Hepatic stellate cell (primary cell): Measurements from ENCODE around the gene RASD1.
A peak's percentile ranks its signal among the peaks of the same experiment; 100 is the strongest.
"Not testable (repeated sequence)": the region's sequence is repeated elsewhere in the genome, so short reads cannot be mapped to it uniquely, and the experiment has no call there.

Experiments used
- DNase-seq: peaks from one replicate; pipeline ENCODE4 v3.0.0; 2011; ENCODE audit warnings: low spot score

Gene RASD1

DNA sequence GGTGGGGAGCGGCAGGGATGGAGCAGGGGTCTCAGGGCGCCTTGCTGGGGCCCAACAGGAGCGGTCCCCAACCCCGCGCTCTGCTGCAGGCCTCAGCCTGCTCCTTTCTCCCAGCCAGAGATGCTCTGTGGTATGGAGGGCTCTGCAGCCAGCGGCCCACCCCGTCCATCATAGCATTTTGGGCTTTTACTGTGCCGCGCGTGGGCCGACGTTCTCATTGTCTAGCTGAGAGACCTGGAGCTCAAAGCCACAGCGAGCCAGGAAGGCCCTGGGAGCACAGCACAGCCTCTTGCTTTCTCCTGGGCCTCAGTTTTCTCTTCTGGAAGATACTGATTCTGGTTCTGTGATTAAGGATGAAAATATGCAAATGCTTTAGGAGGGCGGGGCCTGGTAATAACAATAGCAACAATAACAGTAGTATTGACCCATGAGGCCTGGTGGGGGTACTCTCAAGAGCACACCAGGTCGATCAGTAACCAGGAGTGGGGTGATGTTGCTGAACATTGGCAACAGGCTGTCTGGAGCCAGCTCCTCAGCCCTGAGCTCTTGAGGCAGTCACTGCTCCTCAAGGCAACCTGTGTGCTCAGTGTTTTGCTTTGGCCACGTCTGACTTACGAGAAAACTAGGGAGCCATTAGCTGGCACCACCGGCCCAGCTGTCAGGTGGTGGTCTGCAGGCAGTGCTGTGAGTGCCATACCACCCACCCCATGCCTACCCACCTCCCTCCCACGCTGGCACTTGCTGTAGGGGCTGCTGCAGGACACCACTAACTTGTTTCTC, 1.1 kb upstream of the RASD1 start:
- no peak for DNase-seq

DNA sequence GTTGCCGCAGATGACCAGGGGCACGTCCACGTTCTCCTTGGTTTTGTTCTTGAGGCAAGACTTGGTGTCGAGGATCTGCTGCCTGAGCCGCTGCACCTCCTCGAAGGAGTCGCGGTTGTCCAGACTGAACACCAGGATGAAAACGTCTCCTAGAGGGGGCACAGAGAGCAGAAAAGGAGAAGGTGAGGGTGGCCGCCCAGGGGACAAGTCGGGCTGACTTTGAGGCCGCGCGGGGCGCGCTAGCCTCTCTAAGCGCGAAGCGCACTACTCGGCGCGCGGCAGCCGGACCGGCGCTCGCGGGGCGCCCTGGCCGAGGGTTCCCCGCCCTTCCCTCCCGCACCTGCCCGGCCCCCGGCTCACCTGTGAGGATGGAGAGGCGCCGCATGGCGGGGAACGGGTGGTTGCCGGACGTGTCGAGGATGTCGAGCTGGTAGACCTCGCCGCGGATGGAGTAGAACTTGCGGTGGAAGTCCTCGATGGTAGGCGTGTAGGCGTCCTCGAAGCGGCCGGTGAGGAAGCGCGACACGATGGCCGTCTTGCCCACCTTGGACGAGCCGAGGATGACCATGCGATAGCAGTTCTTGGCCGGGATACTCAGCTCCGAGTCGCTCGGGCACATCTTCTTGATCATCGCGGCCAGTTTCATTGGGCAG, 533 bp downstream of the RASD1 start:
- no peak for DNase-seq

DNA sequence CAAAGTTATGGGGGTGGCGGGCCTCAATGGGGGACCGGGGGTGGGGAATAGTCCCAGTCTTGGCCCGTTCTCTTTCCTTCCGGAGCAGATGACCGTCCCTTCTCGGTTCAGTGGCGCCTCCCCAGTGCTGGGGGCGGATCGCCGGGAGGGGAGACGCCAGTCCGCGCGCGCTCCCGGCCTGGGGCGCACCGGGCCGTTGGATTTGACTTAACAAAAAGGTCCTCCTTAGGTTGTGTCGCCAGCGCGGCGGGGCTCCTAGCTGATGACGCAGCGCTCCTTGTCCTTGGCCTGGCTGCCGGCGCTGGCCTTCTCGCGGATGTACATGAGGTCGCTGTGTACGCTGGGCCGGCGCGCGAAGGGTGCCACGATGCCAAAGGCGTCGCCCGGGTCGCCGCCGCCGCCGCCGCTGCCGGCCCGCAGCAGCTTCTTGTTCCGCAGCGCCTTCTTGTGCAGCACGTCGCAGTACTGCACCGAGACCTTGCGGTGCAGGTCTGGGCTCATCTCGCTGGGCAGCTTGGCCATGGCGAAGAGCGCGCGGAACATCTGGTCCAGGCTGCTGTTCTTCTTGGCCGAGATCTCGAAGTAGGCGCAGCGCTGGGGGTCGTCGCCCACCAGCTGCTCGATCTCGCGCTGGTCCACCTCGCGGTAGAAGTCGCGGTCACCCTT, 1.2 kb downstream of the RASD1 start:
- peak; percentile 43 for DNase-seq

DNA sequence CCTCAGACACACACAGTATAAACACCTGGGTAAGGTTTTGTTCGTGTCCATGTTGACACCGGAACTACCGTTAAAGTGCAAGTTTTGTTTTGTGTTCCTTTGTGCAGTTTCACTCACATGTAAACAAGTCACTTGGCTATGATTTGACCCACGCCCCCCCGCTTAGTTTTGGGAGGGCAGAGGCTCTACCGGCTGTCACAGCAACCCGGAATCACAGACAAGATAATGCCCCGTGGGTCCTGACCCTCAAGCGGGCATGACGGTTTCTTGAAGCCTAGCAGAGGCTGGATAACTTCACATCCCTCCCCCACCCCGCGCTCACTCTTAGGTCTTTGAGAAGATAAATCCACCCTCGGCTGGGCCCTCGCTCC, 1.7 kb downstream of the RASD1 start:
- DNase-seq: no peak

DNA sequence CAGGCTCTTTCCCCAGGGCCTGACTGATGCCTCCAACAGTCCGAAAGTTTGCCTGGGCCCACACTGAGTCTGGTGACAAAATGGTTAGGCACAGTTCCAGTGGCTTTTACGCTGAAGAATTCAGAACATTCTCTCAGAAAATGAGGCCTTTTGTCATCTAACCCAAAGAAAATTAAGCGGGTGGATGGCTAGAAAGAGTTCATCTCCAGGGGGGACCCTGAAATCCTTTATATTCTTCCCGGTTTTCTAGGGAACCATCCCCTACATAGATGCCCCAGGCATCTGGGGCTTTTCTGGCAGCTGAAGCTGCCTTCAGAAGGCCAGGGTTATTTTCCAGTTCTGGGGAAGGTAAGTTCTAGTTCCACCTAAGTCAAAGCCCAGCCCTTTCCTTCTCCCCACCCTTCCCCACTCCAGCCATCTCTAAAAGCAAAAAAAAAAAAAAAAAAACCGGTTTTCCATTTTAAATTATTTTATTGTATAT, 2.2 kb downstream of the RASD1 start:
- no peak for DNase-seq

DNA sequence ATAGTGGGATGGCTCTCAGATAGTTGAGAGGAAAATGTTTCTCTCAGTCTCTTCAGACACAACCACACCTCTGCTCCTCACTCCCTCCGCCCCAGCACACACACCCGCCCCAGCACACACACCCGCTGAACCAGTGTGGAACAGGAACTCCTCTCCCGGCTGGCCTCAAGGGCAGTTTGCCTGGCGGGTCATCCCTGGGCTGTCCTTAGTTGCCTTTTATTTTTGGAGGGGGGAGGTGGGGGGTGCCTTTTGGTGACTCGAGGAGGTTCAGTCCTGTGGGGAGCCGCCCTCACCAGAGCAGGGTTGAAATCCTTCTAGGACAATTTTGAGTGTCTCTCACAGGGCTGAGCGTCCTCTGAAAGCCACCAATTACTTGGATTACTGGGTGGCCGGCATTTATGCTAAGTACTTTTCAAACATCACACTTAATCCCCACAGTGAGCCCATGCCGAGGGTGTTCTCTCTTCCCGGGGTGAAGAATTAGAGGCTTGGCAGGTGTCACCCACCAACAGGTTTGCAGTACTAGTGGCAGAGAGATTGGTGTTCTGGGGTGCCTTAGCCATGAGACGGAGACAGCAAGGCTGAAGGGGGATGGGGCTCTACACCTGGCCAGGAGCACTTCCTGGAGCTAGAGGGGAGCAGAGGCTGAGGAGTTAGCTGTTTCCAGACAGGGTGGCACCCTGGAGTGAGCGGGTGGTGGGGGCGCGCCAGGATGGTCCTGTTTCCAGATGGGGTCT, 2.8 kb downstream of the RASD1 start:
- no peak for DNase-seq

DNA sequence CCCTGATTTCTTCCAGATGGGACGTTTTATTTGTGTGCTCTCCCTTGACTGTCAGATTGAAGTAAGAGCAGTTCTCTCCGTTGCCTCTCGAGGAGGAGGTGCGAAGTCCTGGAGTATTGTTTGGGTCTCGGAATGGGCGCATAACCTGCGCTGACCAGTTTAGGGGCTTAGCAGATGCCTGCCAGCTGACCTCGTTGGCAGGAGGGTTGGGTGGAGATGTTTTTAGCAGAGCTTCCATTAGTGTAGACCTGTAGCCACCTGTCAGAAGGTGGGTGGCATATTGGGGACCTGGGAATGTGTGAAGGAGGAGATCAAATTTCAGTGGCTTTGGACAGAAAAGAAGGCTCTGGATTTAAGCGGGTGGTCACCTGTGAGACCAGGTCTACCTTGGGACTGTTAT, 3.6 kb downstream of the RASD1 start:
- DNase-seq: no peak

DNA sequence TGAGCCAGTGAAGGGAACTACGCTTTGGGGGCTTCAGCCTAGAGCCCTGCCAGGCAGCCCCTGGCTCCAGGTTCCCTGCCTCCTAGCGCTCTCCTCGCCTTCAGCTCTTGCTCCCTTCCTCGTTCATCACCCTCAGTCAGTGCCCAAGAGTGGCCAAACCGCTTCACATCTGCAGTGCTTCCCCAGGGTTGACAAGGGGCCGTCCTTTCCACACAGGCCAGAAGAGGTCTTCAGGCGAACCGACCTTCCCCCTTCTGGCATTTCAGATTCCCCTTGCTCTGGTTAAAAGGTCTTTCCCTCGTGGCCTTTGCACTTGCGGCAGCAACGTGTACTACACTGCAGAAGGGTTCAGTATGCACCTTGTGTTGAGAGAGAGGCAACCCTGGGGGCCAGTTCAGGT, 4.1 kb downstream of the RASD1 start:
- no peak for DNase-seq

DNA sequence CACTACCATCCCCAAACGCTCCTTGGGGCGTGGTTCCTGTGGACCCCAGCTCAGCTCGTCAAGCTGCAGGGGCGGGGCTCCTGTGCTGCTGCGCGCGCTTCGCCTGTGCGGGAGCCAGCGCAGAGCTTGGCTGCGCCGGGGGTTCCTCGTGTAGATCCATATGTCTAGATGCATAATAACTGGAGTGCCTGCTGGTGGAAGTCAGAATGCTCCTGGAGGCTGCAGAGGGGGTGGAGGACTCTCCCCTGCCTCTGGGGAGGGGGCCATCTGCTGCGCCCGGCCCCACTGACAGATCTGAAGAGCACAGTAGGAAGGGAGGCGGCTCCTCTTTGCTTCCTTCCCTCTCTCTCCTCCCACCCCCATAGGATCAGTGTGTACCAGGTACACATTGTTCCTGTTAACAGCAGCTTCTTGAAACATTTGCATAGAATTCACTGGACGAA, 4.6 kb downstream of the RASD1 start:
- no peak for DNase-seq

DNA sequence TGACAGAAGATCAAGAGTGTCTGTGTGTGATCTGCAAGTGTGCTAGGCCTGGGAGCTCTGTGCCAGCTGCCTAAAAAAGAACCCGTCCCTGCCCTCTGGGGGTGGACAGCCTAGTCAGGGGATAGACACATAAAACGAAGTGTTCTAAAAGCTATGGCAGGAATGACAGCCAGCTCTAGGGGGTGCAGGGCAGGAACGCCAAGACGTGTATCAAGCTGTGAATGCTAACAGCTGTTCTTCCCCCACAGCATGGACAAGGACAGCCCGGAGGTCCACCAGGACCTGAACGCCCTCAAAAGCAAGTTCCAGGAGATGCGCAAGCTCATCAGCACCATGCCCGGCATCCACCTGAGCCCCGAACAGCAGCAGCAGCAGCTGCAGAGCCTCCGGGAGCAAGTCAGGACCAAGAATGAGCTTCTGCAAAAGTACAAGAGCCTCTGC, 5.1 kb downstream of the RASD1 start:
- DNase-seq: no peak

DNA sequence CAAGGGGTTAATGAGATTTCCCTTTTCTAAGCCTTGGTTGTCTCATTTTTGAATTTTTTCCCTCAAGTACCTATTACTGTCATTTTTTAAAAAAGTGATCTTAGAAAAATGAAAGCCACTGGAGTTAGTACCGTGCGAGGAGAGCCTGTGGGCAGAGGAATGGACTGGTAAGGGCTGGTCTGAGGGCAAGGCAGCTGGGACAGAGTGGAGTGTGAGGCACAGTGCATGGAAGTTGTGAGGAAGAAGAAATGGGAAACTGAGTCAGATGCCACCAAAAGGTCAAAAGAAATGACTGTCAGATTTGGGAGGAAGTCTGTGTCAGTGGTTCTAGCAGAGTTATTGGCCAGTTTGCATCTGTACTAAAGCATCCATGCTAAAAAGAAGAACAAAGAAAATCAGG, 8.2 kb downstream of the RASD1 start:
- no peak for DNase-seq

DNA sequence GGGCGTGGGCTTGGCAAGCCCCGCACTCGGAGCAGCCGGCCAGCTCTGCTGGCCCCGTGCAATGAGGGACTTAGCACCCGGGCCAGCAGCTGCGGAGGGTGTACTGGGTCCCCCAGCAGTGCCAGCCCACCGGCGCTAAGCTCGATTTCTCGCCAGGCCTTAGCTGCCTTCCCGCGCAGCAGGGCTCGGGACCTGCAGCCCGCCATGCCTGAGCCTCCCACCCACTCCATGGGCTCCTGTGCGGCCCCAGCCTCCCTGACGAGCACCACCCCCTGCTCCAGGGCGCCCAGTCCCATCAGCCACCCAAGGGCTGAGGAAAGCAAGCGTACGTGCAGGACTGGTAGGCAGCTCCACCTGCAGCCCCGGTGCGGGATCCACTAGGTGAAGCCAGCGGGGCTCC, 9.8 kb downstream of the RASD1 start:
- DNase-seq: not testable (repeated sequence)

DNA sequence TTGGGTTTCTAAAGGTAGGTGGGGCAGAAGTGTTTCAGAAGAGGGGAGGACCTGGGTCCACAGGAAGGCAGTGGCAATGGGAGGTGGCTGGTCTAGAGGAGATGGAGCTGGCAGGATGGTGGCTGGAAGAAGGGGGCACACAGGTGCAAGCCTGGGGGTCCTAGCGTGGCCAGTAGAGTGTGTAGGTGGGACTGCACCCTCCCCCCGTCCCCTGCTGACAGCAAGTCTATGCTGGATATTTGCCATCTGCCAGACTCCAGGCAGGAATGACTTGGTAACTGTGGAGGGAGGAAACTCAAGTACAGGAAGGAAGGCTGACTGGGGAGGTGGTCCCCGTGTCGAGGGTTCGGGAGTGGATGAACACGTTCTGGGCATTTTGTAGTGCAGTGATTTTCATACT, 10.8 kb downstream of the RASD1 start:
- DNase-seq: no peak

DNA sequence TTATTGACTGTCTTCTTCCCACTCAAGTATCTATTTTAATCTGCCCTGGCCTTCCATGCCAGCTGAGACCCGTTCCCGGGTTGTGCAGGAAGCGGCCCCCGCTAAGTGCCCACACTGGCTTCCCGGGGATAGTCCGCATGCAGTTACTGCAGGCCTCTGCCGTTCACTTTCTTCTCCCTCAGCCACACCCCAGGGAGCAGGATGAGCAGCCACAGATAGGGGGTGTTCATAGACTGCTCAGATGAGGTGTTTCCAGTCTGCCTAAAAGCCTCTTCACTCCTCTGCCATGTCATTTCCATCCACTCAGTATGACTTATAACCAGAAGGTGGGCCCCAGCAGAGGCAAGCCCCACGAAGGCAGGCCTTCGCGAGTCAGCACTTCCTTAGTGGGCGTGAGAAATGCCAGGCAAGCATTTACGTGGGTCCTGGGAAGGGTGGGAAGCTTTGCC, 11.7 kb downstream of the RASD1 start:
- DNase-seq: no peak

DNA sequence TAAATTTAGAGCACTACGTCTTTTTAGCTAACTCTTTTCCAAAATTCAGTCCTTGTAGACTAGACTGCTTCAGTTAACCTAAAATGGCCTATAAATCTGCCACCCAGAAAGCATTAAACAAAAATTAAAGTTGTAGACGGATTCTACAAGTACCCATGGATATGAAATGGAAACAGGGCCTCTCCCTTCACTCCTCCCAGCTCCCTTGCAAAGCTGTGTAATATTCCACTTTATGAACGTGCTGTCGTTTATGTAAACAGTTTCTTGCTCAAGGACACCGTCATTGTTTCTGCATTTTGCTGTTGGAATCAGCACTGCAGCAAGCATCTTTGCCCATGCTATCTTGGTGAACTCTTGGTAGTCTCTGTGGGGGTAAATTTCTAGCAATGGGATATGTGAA, 14.3 kb downstream of the RASD1 start:
- no peak for DNase-seq

DNA sequence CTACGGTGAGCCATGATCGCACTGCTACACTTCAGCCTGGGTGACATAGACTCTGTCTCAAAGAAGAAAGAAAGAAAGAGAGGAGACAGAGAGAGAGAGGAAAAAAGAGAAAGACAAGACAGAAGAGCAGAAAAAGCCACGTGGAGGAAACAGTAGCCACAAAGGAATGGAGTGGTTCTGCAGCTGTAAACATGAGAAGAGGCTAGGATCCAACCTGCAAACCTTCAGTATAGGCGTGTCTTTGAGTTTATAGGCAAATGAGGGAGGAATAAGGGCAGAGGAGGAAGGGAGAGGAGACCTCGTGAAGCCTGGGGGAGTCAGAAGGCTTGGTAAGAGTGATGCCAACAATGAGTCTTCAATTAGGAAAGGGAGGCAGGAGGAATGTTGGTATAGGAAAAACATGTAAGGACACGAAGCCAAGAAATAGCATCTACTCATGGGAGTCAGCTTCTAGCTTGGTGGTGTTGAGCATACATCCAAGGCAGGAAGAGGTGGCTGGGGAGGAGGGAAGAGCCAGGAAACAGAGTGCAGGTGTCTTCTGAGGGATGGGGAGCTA, 15.5 kb downstream of the RASD1 start:
- DNase-seq: no peak

DNA sequence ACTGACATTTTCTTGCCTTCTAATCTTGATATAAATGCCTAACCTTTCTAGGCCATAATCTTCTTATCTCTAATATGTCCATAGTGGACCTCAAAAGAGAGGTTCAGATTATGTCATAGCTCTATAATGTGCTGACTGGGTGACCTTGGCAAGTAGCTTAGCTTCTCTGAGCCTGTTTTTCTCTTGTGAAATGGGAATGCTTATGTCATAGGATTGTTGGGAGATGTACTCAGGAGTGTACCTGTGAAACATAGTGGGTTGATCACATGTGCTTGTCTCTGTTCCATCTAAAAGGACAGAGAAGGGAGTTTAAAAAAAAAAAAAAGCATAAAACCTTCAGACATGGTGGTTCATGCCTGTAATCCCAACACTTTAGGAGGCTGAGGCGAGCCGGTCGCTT, 17.0 kb downstream of the RASD1 start:
- no peak for DNase-seq

DNA sequence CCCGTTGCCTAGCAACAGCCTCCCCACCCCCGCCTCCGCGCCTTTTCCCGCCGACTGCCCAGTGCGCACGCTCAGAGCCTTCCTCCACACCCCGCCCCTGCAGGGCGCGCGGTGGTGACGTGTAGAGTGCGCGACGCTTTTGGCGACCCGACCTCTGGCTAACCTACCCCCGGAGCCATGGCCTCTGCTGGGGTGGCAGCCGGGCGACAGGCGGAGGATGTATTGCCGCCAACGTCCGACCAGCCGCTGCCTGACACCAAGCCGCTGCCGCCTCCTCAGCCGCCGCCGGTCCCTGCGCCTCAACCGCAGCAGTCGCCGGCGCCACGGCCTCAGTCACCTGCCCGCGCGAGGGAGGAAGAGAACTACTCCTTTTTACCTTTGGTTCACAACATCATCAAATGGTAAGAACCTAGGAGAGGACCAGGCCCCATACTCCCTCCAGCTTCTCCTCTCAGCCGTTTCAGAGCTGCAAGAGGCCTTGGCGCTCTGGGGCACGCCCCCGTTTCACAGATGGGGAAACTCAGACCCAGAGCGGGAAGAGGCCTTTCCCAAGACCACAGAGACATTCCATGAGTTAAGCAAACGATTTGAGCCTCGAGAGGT, 19.2 kb downstream of the RASD1 start, which contains the start of gene MED9:
MED9 (plus strand) TSS at position 136 of the 603 bp plus-strand sequence; CDS start at position 178, 42 bp downstream.
- peak; percentile 97 for DNase-seq

DNA sequence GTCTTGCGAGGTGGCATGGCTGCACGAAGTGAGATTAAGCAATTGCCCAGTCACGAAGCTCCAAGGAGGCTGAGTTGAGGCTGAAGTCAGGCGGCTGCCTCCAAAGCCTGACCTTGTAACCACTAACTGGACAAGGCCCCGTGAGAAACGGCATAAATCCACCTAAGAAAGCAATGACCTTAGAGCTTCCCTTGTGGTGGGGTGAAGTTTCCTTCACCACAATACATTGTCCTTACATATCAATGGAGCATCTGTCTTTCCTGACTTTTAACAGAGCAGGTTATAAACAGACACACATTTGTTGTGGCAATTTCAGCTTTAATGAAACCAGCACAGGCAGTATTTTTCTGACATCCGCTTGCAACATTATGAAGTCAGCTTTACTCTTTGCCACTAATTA, 21.9 kb downstream of the RASD1 start:
- DNase-seq: no peak

DNA sequence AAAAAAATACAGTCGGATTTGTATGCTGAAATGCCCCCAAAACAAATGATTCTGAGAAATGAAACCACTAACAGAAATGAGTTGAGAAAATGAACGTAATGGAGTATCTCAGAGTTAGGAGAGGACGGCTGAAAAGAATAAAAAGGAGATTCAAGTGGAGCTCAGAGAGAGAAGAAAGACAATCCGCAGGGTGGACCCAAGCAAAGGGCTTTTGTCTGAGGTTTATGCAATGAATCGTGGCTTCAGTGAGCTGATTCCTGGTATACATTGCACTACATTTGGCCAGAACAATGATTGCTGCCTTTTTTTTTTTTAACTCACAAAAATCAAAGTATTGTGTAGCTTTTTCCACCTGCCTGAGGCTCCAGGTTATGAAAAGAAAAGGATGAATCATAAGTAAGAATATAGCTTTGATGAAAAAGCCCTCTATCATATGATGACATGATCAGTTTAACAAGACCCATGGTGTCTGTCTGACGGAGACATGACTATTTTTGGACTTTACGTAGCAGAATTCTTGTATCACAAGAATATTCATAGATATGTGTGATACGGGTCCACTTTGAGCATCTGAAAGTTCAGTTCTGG, 23.8 kb downstream of the RASD1 start:
- DNase-seq: no peak

DNA sequence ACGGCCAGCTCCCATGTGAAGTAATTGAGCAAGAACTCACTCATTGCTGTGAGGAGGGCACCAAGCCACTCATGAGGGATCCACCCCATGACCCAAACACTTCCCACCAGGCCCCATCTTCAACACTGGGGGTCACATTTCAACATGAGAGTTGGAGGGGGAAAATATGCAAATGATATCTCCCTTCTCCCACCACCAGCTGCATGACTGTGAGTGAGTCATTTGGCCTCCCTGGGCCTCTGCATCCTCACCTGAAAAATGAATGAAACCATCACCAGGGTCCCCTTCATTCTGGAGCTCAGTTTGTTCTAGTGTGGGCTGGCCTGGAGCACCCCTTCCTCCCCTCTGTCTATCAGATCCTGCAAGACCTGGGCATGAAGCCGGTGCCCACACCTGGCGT, 26.2 kb downstream of the RASD1 start:
- DNase-seq: no peak
